Hepatocyte (in vitro differentiated cells): ENCODE results near the gene NCAM1.

Experiments used
- CTCF ChIP-seq: fragments of 200-600 bp; sonication (generic); IDR thresholded peaks from 2 replicates; pipeline ENCODE4 v1.5.1; 2016; ENCODE audit warnings: antibody characterized with exemption, mild to moderate bottlenecking; ENCODE audit not compliant: poor library complexity
- EZH2 ChIP-seq: fragments of 200-600 bp; sonication (generic); IDR thresholded peaks from 2 replicates; pipeline ENCODE4 v1.6.1; 2016; ENCODE audit warnings: antibody characterized with exemption, mild to moderate bottlenecking, borderline replicate concordance
- EZH2phosphoT487 ChIP-seq: fragments of 200-600 bp; sonication (generic); IDR thresholded peaks from one replicate; pipeline ENCODE4 v1.6.1; 2018; ENCODE audit warnings: antibody characterized with exemption, mild to moderate bottlenecking, low read depth, moderate library complexity; ENCODE audit not compliant: unreplicated experiment, severe bottlenecking

DNA sequence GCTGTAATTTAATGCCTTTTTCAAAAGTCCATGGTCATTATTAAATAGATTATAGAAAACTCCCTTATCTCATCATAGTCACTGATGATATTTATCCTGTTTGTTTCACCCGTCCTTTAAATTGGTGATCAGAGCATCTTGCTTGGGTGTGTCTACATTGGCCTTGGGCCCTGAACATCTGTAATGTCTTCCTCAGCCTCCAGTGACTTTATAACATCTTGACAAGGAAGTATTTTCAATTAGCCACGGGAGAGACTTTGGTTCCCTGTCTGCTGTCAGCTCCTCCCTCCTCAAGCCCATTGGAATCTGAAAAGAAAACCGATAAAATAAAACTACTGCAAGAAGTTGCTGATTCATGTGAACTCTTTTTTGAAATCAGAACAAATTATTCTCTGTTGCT is 236.2 kb downstream of the NCAM1 start:
- TF ChIP-seq EZH2phosphoT487 (no peak), CTCF (no peak), EZH2 (no peak)
